SU-DHL-6 (cell line): Measurements from ENCODE around the gene TBC1D22A.

ENCODE experiments used
- H2AFZ ChIP-seq: fragments of 200-600 bp; sonication (generic); 2 replicates; pipeline ENCODE4 v1.6.1; 2014; ENCODE audit warnings: low read depth, mild to moderate bottlenecking, moderate library complexity, mixed read lengths, antibody characterized with exemption, low read length; ENCODE audit not compliant: severe bottlenecking
- H3F3A ChIP-seq: fragments of 200-600 bp; shearing (Covaris generic); 2 replicates; pipeline ENCODE4 v1.6.0; 2016; ENCODE audit warnings: antibody characterized with exemption, mild to moderate bottlenecking; ENCODE audit not compliant: insufficient read depth
- H3K27ac ChIP-seq: fragments of 200-600 bp; sonication (generic); 2 replicates; pipeline ENCODE4 v1.5.1; 2016; ENCODE audit warnings: low read depth, mild to moderate bottlenecking, low read length, moderate library complexity, mixed read lengths
- H3K27me3 ChIP-seq: fragments of 200-600 bp; sonication (generic), shearing (Covaris generic); 2 replicates; pipeline ENCODE4 v1.6.0; 2014; ENCODE audit warnings: mild to moderate bottlenecking, low read length
- H3K36me3 ChIP-seq: fragments of 200-600 bp; sonication (generic); 2 replicates; pipeline ENCODE4 v1.6.1; 2014; ENCODE audit warnings: mild to moderate bottlenecking, low read length, mixed read lengths
- H3K4me2 ChIP-seq: fragments of 300-600, 200-600 bp; shearing (Covaris generic), sonication (generic); 2 replicates; pipeline ENCODE4 v1.6.0; 2014; ENCODE audit warnings: low read length, low read depth, mild to moderate bottlenecking; ENCODE audit not compliant: poor library complexity, severe bottlenecking
- H3K4me3 ChIP-seq: fragments of 200-600 bp; sonication (generic); 2 replicates; pipeline ENCODE4 v1.5.1; 2014; ENCODE audit warnings: antibody characterized with exemption, low read length, mild to moderate bottlenecking, mixed read lengths; ENCODE audit not compliant: insufficient read depth, poor library complexity, severe bottlenecking
- H3K79me2 ChIP-seq: fragments of 200-600 bp; sonication (generic); 2 replicates; pipeline ENCODE4 v1.6.1; 2014; ENCODE audit warnings: mild to moderate bottlenecking, low read length, moderate library complexity; ENCODE audit not compliant: insufficient read depth
- H3K9ac ChIP-seq: fragments of 200-600 bp; sonication (generic); 2 replicates; pipeline ENCODE4 v1.7.0; 2014; ENCODE audit warnings: mild to moderate bottlenecking, low read length
- H3K9me2 ChIP-seq: fragments of 200-600 bp; sonication (generic); replicated peaks from 2 replicates; pipeline ENCODE4 v1.6.1; 2014; ENCODE audit warnings: low read length; ENCODE audit not compliant: insufficient read depth
- H3K9me3 ChIP-seq: fragments of 200-600 bp; sonication (generic); 2 replicates; pipeline ENCODE4 v1.6.1; 2014; ENCODE audit warnings: low read length, mixed read lengths; ENCODE audit not compliant: insufficient read depth
- H4K20me1 ChIP-seq: fragments of 200-600 bp; sonication (generic); 2 replicates; pipeline ENCODE4 v1.6.1; 2014; ENCODE audit warnings: low read depth, mild to moderate bottlenecking, antibody characterized with exemption, low read length, moderate library complexity, mixed read lengths
- CTCF ChIP-seq: fragments of 200-600 bp; sonication (generic); IDR thresholded peaks from one replicate; pipeline ENCODE4 v1.5.1; 2017; ENCODE audit warnings: antibody characterized with exemption, mild to moderate bottlenecking, low read length, moderate library complexity; ENCODE audit not compliant: insufficient read depth, poor library complexity, severe bottlenecking
- EZH2phosphoT487 ChIP-seq: fragments of 200-600 bp; sonication (generic), shearing (Covaris generic); conservative IDR thresholded peaks from 2 replicates; pipeline ENCODE4 v1.6.1; 2018; ENCODE audit warnings: mild to moderate bottlenecking, antibody characterized with exemption, low read length, moderate library complexity, mixed read lengths

The TBC1D22A gene

GRCh38 chr22:46827781-46828180 lies 65.3 kb downstream of the TBC1D22A start:
- no peaks in the 10 kb centered on the region for H3F3A ChIP-seq
- no peak overlapping the region for H3K27ac ChIP-seq
- TF ChIP-seq CTCF (no peak), EZH2phosphoT487 (no peak)
- H3K9me3 ChIP-seq, result no peaks in the 10 kb centered on the region
- H3K4me2 ChIP-seq, result no peak overlapping the region
- H3K9ac ChIP-seq, result no peak overlapping the region
- H3K79me2 ChIP-seq, result peaks cover 71% of the 10 kb centered on the region
- no peaks in the 10 kb centered on the region for H3K27me3 ChIP-seq
- H3K4me3 ChIP-seq, result no peak overlapping the region
- peaks cover 9% of the 10 kb centered on the region; the same call in 1 of the 2 replicates for H4K20me1 ChIP-seq
- H3K9me2 ChIP-seq, result no peaks in the 10 kb centered on the region
- H2AFZ ChIP-seq, result no peak overlapping the region
- 0 out of 2 replicates have a peak, but pooled peaks cover under 1% of the 10 kb centered on the region for H3K36me3 ChIP-seq

GRCh38 chr22:46828323-46828900 lies 66.0 kb downstream of the TBC1D22A start:
- Histone ChIP-seq H3K9ac (no peak overlapping the region), H3K27me3 (no peaks in the 10 kb centered on the region), H3K4me2 (no peak overlapping the region), H3K9me3 (no peaks in the 10 kb centered on the region), H4K20me1 (peaks cover 9% of the 10 kb centered on the region; the same call in 1 of the 2 replicates), H3K9me2 (no peaks in the 10 kb centered on the region), H2AFZ (no peak overlapping the region), H3K27ac (no peak overlapping the region), H3K4me3 (no peak overlapping the region), H3F3A (no peaks in the 10 kb centered on the region), H3K79me2 (peaks cover 74% of the 10 kb centered on the region), H3K36me3 (0 out of 2 replicates have a peak, but pooled peaks cover 6% of the 10 kb centered on the region)
- TF ChIP-seq EZH2phosphoT487 (no peak), CTCF (no peak)

- H3K9me3 ChIP-seq, result no peaks in the 10 kb centered on the region
- H3K4me2 ChIP-seq, result no peak overlapping the region
- no peak overlapping the region for H2AFZ ChIP-seq
- H3F3A ChIP-seq, result no peaks in the 10 kb centered on the region
- H3K79me2 ChIP-seq, result peaks cover 72% of the 10 kb centered on the region
- peaks cover 10% of the 10 kb centered on the region; the same call in 1 of the 2 replicates for H3K36me3 ChIP-seq
- H3K4me3 ChIP-seq, result no peak overlapping the region
- H3K9ac ChIP-seq, result no peak overlapping the region
- no peak overlapping the region for H3K27ac ChIP-seq
- no peaks in the 10 kb centered on the region for H3K27me3 ChIP-seq
- H3K9me2 ChIP-seq, result no peaks in the 10 kb centered on the region
- peaks cover 6% of the 10 kb centered on the region; the same call in 1 of the 2 replicates for H4K20me1 ChIP-seq
- TF ChIP-seq CTCF (no peak), EZH2phosphoT487 (no peak)
These were observed 66.9 kb downstream of the TBC1D22A start for GRCh38 chr22:46829117-46829891.
